ENCODE measurements around the gene CFAP97D2. TPM values are rescaled to one million over a fixed set of nuclear protein-coding genes. Genes with fewer than 3 reads are reported as not detected.

The CFAP97D2 gene
- total RNA-seq, 1 donor from 2014 or later = not detected

- no peak overlapping the region for H3K4me3 ChIP-seq
- no peak overlapping the region for H3K27ac ChIP-seq (replicated peaks)
- no peaks in the 10 kb centered on the region for H3K9me3 ChIP-seq (replicated peaks)
- no peaks in the 10 kb centered on the region for H3K36me3 ChIP-seq
- DNase-seq = no peak
- TF ChIP-seq, protein P1, sequence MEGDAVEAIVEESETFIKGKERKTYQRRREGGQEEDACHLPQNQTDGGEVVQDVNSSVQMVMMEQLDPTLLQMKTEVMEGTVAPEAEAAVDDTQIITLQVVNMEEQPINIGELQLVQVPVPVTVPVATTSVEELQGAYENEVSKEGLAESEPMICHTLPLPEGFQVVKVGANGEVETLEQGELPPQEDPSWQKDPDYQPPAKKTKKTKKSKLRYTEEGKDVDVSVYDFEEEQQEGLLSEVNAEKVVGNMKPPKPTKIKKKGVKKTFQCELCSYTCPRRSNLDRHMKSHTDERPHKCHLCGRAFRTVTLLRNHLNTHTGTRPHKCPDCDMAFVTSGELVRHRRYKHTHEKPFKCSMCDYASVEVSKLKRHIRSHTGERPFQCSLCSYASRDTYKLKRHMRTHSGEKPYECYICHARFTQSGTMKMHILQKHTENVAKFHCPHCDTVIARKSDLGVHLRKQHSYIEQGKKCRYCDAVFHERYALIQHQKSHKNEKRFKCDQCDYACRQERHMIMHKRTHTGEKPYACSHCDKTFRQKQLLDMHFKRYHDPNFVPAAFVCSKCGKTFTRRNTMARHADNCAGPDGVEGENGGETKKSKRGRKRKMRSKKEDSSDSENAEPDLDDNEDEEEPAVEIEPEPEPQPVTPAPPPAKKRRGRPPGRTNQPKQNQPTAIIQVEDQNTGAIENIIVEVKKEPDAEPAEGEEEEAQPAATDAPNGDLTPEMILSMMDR (IDR thresholded peaks at IDR 0.05; ENCODE audit: borderline replicate concordance) = no peak
- intact Hi-C loops (cut with micrococcal nuclease) = no loop called here
- peaks cover 12% of the 10 kb centered on the region for H3K4me1 ChIP-seq
- H3K27me3 ChIP-seq (ENCODE audit: low read depth) = peaks cover 38% of the 10 kb centered on the region
These were observed 51.1 kb downstream of the CFAP97D2 start for GRCh38 chr13:114230117-114230516.

- intact Hi-C loops (cut with micrococcal nuclease) = no loop called here
- no peak for DNase-seq
- Histone ChIP-seq H3K4me3 (no peak overlapping the region), H3K4me1 (peaks cover 17% of the 10 kb centered on the region), H3K9me3 (replicated peaks) (no peaks in the 10 kb centered on the region), H3K36me3 (no peaks in the 10 kb centered on the region), H3K27ac (replicated peaks) (no peak overlapping the region), H3K27me3 (ENCODE audit: low read depth) (peaks cover 38% of the 10 kb centered on the region)
- TF ChIP-seq, protein P1 (IDR thresholded peaks at IDR 0.05; ENCODE audit: borderline replicate concordance) = no peak
These were observed 51.5 kb downstream of the CFAP97D2 start for GRCh38 chr13:114230575-114230974.

GRCh38 chr13:114231886-114232285 lies 52.8 kb downstream of the CFAP97D2 start:
- TF ChIP-seq, protein P1 (IDR thresholded peaks at IDR 0.05; ENCODE audit: borderline replicate concordance) = no peak
- DNase-seq = no peak
- Histone ChIP-seq H3K4me1 (peaks cover 24% of the 10 kb centered on the region), H3K9me3 (replicated peaks) (no peaks in the 10 kb centered on the region), H3K27ac (replicated peaks) (no peak overlapping the region), H3K27me3 (ENCODE audit: low read depth) (peaks cover 38% of the 10 kb centered on the region), H3K36me3 (peaks cover 3% of the 10 kb centered on the region), H3K4me3 (no peak overlapping the region)
- intact Hi-C loops (cut with micrococcal nuclease) = no loop called here

DNA sequence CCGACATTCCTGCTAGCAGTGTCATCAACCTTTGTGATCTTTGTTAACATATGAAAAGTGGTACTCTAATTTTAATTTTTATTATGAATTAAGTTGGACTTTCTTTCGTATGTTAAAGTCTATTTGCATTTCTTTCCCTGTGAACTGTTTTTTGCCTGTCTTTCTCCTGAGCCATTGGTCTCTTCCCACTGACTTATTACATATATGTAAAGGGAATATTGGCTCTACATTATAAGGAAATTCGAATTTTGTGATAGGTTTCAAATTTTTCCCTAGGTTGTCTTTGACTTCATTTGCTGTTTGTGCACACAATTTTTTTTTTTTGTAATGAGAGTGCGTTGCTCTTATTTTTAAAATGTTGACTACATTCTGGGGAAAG lies 55.2 kb downstream of the CFAP97D2 start:
- TF ChIP-seq, protein P1 (IDR thresholded peaks at IDR 0.05; ENCODE audit: borderline replicate concordance) = no peak
- DNase-seq = no peak
- peak overlapping the region; percentile 90 for H3K4me3 ChIP-seq
- H3K27me3 ChIP-seq (ENCODE audit: low read depth) = peaks cover 16% of the 10 kb centered on the region
- peaks cover 25% of the 10 kb centered on the region for H3K4me1 ChIP-seq
- peak overlapping the region; percentile 90 for H3K27ac ChIP-seq (replicated peaks)
- H3K9me3 ChIP-seq (replicated peaks) = no peaks in the 10 kb centered on the region
- peaks cover 26% of the 10 kb centered on the region for H3K36me3 ChIP-seq
- intact Hi-C loops (cut with micrococcal nuclease) = no loop called here

- H3K27ac ChIP-seq (replicated peaks) = peak within 1 kb of the TSS; percentile 90
- intact Hi-C loops (cut with micrococcal nuclease) = no loop called here
- H3K4me3 ChIP-seq = peak within 1 kb of the TSS; percentile 90
These were observed 55.8 kb downstream of the CFAP97D2 start, which contains the start of gene CDC16 for GRCh38 chr13:114234645-114235421. CDC16 (plus strand) TSS chr13:114234897; CDS start chr13:114235085, 188 bp downstream.

More at GRCh38 chr13:114234645-114235421, 55.8 kb downstream of the CFAP97D2 start, which contains the start of gene CDC16:
- TF ChIP-seq, protein P1 (IDR thresholded peaks at IDR 0.05; ENCODE audit: borderline replicate concordance) = peak; percentile 47
- peaks cover 32% of the 10 kb centered on the region for H3K36me3 ChIP-seq
- H3K27me3 ChIP-seq (ENCODE audit: low read depth) = peaks cover 11% of the 10 kb centered on the region
- H3K9me3 ChIP-seq (replicated peaks) = no peaks in the 10 kb centered on the region
- H3K4me1 ChIP-seq = peaks cover 25% of the 10 kb centered on the region
- DNase-seq = peak; percentile 94

All from left ventricle myocardium inferior (tissue), 1 donor.